ENCODE data around the gene PLXNA4.

- TF ChIP-seq, protein P1, sequence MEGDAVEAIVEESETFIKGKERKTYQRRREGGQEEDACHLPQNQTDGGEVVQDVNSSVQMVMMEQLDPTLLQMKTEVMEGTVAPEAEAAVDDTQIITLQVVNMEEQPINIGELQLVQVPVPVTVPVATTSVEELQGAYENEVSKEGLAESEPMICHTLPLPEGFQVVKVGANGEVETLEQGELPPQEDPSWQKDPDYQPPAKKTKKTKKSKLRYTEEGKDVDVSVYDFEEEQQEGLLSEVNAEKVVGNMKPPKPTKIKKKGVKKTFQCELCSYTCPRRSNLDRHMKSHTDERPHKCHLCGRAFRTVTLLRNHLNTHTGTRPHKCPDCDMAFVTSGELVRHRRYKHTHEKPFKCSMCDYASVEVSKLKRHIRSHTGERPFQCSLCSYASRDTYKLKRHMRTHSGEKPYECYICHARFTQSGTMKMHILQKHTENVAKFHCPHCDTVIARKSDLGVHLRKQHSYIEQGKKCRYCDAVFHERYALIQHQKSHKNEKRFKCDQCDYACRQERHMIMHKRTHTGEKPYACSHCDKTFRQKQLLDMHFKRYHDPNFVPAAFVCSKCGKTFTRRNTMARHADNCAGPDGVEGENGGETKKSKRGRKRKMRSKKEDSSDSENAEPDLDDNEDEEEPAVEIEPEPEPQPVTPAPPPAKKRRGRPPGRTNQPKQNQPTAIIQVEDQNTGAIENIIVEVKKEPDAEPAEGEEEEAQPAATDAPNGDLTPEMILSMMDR (IDR thresholded peaks at IDR 0.05; ENCODE audit: insufficient read depth, low read depth, low read length) = no peak
- TF ChIP-seq EZH2 (IDR thresholded peaks at IDR 0.05; ENCODE audit: insufficient read depth, low read length) = no peak
Observed at GRCh38 chr7:132081686-132082085, 494.6 kb downstream of the PLXNA4 start.

Measured in astrocyte (in vitro differentiated cells and primary cell).